NK-92 (cell line): ENCODE results near the gene POC1A.
"Not testable (repeated sequence)": the region's sequence is repeated elsewhere in the genome, so short reads cannot be mapped to it uniquely, and the experiment has no call there.

ENCODE experiments used
- DNase-seq: peaks from one replicate; lab custom pipeline; 2025; ENCODE audit not compliant: unreplicated experiment; lab: John Stamatoyannopoulos, UW

The POC1A gene

GRCh38 chr3:52153389-52154096 is 680 bp downstream of the POC1A start:
- DNase-seq: no peak

DNA sequence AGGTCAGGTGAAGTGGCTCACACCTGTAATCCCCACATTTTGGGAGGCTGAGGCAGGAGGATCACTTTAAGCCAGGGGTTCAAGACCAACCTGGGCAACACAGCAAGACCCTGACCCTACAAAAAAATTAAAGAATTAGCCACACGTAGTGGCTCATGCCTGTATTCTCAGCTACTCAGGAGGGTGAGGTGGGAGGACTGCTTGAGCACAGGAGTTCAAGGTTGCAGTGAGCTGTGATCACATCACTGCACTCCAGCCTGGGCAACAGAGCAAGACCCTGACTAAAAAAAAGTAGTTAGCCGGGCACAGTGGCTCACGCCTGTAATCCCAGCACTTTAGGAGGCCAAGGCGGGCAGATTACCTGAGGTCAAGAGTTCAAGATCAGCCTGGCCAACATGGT is 2.2 kb downstream of the POC1A start:
- not testable (repeated sequence) for DNase-seq

DNA sequence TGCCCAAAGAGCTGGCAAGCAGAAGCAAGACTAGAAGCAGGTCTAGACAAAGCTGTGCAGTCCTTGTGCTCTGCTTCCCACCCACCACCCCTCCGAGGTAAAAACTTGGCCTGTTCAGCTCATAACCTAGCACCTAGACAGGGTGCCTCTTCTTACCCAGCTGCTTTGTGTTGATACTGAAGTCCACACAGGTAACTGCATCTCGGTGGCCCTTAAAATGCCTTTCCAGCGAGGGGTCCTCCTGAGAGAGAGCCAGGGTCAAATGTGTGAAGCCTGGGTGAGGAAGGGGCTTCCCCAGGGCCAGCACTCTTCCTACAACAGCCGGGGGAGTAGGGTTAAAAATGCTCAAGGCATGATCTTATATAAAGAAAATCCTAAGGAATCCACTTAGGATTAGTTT is 3.4 kb downstream of the POC1A start:
- no peak for DNase-seq

GRCh38 chr3:52150357-52150756 is 3.9 kb downstream of the POC1A start:
- DNase-seq: no peak

GRCh38 chr3:52149726-52150125 is 4.5 kb downstream of the POC1A start:
- DNase-seq: no peak

- DNase-seq: no peak
Observed at GRCh38 chr3:52149021-52149420, 5.2 kb downstream of the POC1A start.

GRCh38 chr3:52147804-52148203 is 6.4 kb downstream of the POC1A start:
- no peak for DNase-seq

DNA sequence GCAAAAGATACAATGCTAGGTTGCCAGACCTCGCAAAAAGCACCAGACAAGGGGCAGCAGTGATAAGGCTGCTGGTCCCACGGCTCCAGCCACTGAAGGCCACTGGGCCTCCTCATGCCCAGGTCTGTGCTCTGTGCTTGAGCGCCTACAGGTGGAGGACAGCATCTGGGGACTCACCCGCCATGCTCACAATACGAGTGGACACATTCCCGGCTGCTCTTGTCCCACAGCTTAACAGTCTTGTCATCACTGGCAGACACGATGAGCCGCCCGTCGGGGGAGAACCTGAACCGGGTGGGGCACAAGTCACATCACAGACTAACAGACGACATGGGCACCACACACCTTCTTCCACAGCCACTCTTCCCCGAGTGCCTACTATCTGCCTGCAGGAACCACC is 7.4 kb downstream of the POC1A start:
- no peak for DNase-seq

- no peak for DNase-seq
Observed at GRCh38 chr3:52146189-52146588, 8.0 kb downstream of the POC1A start.

DNA sequence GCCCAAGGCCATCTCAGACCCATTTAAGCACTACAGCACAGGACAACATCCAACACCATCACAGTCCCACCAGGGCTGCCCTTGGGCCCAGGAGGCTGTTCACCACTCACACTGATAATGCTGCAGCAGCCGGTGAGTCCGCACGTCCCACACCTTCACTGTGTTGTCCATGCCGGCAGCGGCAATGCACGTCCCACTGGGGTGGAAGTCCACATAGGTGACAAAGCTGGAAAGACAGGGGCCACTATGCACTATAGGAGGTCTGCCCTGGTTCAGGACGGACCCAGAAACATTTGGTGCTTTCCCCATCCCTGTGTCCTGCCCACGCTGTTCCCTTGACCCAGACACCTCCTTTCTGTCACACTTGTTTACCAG is 8.5 kb downstream of the POC1A start:
- DNase-seq: no peak

DNA sequence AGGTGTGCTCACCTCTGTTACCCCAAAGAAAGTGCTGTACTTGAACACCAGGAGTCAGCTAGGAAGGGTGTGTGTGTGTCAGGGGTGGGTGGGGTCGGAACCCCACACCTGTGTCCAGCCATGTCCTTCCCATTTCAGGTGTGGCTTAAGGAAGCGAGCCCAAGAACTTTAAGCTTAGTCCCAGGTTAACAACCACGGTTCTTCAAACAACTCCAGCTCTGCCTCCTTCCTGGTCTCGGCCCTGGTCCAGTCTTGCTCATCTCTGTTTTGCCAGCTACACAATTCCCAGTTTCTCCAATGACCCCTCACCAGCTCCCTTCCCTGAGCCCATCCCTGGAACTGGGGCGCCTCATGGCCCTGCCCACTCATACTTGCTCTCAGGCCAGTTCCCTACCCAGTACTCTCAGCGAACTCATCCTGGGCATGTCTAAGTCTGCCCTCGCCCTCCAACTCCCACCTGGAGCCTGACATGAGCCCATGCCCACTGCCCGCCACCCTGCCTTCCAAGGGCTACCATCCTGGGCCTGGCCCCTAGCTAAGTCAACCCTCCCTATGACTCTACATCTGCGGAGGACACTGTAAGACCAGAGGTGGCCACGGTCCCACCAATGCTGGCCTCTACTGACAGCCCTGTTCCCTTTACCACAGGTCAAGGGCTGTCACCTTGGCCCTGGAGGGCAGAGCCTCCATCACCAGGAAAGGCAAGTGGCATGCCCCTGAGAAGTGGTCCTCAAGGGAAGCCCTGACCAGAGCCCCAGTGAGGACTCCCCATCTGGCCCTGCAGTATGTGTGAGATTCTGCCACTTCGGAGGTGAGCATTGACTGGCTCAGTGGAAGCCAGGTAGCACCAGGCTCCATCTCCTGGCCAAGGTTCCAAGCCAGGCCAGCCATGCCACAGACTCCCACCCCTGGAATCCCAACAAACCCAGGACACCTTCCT is 9.2 kb downstream of the POC1A start:
- DNase-seq: no peak

GRCh38 chr3:52144034-52144795 is 10.0 kb downstream of the POC1A start:
- DNase-seq: peak; percentile 19

DNA sequence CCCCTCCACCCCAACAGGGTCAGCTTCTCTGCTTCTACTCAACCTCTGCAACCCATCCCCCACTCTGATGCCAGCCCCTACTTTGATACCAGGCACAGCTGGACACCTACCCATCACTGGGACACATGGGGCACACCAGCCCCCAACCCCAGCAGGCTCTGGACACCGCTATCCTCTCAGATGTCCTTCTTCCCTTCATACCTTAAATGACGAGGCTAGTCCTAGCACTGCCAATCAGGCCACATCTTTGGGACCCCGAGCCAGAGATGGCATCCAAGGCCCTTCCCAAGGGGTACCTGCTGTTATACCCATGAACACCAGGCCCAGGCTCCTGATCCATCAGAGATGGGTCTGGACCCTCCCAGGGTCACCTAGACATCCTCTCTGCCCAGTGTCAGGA is 10.6 kb downstream of the POC1A start:
- no peak for DNase-seq

- DNase-seq: no peak
Observed at GRCh38 chr3:52143156-52143555, 11.1 kb downstream of the POC1A start.

GRCh38 chr3:52141751-52142150 is 12.5 kb downstream of the POC1A start:
- DNase-seq: no peak

DNA sequence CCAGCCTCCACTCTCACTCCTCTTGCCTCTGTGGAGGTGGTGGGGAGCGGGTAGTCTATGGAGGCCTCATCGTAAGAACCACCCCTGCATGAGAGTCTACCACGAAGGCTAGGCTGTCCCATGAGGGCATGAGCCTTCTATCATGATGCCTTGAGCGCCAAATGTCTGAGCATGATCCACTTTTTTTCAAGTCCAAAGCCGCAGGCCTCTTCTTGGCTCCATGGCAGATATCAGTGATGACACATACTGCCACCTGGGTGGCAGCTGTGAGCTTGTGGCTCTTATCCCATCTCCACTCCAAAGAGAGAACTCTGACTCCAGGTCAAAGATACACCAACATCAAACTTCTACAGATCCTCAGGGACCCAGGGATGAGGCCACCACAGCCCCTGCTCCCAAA is 13.5 kb downstream of the POC1A start:
- no peak for DNase-seq

- no peak for DNase-seq
Observed at GRCh38 chr3:52140000-52140399, 14.2 kb downstream of the POC1A start.

GRCh38 chr3:52137311-52137710 is 16.9 kb downstream of the POC1A start:
- DNase-seq: no peak

- no peak for DNase-seq
Observed at GRCh38 chr3:52136513-52136912, 17.7 kb downstream of the POC1A start.

DNA sequence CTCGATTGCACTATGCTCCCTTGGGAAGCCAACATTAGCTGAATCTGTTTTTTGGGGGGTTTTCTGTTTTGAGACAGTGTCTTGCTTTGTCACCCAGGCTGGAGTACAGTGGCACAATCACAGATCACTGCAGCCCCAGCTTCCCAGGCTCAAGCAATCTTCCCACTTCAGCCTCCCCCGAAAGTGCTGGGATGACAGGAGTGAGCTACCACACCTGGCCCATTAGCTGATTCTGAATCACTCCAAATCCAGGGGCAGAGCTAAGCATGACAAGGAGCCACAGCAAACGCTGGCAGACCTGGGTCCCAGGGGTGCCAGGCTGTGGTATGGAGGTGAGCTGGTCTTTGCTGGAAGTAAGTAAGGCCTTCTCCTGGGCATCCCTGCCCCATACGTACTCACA is 18.9 kb downstream of the POC1A start:
- DNase-seq: no peak

DNA sequence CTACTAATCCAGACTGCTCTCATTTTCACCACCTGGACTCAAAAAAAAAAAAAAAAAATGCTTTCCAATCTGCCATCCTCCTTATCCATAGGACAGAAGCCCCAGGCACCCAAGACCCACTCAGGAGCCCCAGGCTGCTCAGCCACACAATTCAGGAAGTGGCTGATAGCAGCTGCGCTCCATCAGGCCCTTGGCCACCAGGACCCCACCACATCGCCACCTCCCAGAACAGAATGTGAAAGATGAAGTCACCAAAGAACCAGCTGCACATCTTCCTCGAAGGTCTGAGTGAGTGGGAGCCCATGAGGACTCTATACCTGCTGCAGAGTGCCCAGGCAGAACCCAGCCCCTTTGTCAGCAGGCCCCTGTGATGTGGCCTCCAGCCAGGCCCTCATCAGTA is 19.5 kb downstream of the POC1A start:
- no peak for DNase-seq

DNA sequence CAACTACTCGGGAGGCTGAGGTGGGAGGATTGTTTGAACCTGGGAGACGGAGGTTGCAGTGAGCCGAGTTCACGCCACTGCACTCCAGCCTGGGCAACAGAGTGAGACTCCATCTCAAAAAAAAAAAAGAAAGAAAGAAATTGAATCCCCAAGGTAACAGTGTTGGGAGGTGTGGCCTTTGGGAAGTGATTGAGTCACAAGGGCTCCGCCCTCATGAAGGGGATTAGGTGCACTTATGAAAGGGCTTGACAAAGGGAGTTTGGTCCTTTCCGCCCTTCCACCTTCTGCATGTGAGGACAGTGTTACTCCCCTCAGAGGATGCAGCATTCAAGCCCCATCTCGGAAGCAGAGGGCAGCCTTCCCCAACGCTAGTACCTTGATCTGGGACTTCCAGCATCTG is 21.3 kb downstream of the POC1A start:
- DNase-seq: no peak
